DMS114 treated with DMSO at 0.1 percent for 48 hours (cell line): ENCODE data around the gene BIRC5.
"Not testable (repeated sequence)": the region's sequence is repeated elsewhere in the genome, so short reads cannot be mapped to it uniquely, and the experiment has no call there.

Source experiments
- DNase-seq: peaks from one replicate; lab custom pipeline; 2025; ENCODE audit not compliant: unreplicated experiment; lab: John Stamatoyannopoulos, UW

Gene BIRC5

DNA sequence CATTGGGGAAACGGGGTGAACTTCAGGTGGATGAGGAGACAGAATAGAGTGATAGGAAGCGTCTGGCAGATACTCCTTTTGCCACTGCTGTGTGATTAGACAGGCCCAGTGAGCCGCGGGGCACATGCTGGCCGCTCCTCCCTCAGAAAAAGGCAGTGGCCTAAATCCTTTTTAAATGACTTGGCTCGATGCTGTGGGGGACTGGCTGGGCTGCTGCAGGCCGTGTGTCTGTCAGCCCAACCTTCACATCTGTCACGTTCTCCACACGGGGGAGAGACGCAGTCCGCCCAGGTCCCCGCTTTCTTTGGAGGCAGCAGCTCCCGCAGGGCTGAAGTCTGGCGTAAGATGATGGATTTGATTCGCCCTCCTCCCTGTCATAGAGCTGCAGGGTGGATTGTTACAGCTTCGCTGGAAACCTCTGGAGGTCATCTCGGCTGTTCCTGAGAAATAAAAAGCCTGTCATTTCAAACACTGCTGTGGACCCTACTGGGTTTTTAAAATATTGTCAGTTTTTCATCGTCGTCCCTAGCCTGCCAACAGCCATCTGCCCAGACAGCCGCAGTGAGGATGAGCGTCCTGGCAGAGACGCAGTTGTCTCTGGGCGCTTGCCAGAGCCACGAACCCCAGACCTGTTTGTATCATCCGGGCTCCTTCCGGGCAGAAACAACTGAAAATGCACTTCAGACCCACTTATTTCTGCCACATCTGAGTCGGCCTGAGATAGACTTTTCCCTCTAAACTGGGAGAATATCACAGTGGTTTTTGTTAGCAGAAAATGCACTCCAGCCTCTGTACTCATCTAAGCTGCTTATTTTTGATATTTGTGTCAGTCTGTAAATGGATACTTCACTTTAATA, 10.4 kb downstream of the BIRC5 start:
- no peak for DNase-seq

DNA sequence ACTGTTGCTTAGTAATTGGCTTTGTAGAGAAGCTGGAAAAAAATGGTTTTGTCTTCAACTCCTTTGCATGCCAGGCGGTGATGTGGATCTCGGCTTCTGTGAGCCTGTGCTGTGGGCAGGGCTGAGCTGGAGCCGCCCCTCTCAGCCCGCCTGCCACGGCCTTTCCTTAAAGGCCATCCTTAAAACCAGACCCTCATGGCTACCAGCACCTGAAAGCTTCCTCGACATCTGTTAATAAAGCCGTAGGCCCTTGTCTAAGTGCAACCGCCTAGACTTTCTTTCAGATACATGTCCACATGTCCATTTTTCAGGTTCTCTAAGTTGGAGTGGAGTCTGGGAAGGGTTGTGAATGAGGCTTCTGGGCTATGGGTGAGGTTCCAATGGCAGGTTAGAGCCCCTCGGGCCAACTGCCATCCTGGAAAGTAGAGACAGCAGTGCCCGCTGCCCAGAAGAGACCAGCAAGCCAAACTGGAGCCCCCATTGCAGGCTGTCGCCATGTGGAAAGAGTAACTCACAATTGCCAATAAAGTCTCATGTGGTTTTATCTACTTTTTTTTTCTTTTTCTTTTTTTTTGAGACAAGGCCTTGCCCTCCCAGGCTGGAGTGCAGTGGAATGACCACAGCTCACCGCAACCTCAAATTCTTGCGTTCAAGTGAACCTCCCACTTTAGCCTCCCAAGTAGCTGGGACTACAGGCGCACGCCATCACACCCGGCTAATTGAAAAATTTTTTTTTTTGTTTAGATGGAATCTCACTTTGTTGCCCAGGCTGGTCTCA, 11.2 kb downstream of the BIRC5 start:
- DNase-seq, result no peak

GRCh38 chr17:78226055-78226758, 12.2 kb downstream of the BIRC5 start:
- no peak for DNase-seq

DNA sequence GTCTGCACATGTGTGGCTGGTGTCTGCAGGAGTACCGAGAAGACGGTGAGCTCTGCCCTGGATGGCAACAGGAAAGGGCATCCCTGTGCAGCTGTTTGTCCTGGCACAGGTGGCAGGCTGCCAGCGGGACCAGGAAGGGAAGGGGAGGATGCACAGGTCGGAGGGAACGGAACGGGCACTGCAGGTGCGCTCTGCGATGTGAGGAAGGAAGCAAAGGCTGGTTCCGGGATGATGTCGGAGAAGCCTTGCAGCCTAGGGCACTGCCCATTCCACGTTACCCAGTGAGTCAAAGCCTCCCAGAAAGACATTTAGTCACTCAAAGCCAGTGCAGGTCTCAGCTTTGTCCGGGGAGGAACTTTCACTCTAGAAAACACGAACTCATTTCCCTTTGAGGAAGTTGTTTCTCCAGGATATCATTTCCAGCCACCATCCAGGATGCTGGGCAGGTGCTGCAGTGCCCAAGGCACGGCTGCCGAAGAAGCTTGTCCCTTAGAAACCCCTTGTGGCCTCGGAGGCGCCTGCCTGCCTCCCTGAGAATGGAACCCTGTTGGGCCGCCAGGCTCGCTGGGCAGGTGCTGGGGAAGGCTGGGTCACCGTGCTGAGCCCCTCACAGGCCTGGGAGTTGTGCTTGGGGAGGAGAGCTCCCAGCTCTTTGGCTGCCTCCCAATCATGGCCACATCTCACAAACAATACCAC, 12.9 kb downstream of the BIRC5 start:
- no peak for DNase-seq

GRCh38 chr17:78227455-78227916, 13.4 kb downstream of the BIRC5 start:
- DNase-seq, result no peak

DNA sequence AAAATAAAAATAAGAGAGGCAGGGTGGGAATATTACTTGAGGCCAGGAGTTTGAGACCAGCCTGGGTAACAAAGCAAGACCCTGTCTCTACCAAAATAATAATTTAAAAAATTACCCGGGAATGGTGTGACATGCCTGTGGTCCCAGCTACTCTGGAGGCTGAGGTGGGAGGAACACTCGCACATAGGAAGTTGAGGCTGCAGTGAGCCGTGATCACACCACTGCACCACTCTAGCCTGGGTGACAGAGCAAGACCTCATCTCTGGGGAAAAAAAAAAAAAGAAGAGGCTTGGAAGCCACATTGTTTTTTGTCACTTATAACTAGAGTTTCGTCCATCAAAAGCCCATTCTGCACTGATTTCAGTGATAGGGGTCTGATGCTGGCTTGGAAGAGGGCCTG, 14.1 kb downstream of the BIRC5 start:
- no peak for DNase-seq

DNA sequence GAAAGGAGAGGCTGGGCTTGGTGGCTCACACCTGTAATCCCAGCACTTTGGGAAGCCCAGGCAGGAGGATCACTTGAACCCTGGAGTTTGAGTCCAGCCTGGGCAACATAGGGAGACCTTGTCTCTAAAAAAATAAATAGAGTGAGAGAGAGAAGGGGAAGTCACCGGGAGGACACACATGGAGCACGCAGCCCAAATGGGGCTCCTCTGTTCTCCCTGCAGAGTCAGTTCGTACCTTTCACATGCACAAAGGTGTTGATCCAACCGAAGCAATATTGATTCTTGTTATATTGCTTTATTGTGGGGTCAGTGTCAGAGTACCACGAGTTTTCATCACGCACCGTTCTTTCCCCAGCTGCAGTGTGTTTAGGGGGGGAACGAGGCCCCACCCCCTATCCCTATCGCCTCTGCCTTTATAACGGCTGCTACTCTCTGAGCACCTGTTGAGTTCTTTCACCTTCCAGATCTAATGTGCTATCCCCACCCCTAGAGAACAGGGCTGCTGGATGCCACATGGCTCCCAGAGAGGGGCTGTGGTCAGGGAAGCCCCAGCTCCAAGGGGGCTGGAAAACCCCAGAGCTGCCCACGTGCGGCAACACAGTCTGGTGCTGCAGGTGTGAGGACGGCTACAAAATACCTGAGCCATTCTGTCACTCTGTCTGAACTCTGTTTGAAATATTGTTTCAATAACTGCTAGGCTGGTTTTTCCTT, 16.4 kb downstream of the BIRC5 start:
- DNase-seq, result no peak

GRCh38 chr17:78230996-78231935, 17.2 kb downstream of the BIRC5 start, which contains the start of gene TMEM235:
TMEM235 (plus strand) TSS chr17:78231631; CDS start chr17:78232024, 393 bp downstream.
- DNase-seq, result no peak

GRCh38 chr17:78231991-78232858, 18.2 kb downstream of the BIRC5 start:
- DNase-seq, result no peak

DNA sequence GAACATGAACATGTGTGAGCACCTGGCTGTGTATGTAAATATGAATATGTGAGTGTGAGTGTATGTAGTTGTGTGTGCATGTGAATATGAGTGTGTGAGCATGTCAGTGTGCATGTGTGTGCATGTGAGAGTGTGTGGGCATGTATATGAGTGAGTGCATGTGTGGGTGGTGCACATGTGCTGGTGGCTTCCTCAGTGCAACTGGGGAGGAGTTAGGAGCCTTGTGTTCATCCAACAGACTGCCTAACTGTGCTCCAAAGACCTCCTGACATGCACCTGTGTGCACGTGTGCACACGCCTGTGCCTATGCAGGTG, 18.8 kb downstream of the BIRC5 start:
- no peak for DNase-seq

- DNase-seq, result no peak
Observed at GRCh38 chr17:78233678-78234077, 19.6 kb downstream of the BIRC5 start.

DNA sequence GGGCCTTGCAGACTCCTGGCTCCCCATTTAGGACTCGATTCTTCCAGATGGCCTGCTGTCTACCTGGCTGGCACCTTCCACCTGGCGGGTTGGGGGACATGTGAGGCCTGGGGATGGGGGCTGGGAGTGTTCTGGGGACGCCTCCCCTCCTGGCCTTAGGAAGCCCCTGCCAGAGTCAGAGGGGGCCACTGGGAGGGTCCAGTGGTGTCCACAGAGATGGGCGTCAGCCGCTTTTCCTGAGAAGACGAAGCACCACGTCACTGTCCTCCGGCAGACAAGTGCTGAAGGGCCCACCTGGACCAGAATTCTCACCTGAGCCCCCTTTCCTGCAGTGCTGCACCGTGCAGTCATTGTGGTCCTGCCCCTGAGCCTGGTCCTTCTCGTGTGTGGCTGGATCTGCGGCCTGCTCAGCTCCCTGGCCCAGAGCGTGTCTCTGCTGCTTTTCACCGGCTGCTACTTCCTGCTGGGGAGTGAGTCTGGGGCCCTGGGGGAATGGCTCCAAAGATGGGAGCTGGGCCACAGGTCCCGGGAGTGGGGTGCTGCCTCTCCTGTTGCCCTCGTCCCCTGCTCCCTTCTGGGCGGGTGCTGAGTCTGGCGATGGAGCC, 20.3 kb downstream of the BIRC5 start:
- DNase-seq, result no peak

GRCh38 chr17:78235022-78235421, 21.0 kb downstream of the BIRC5 start:
- not testable (repeated sequence) for DNase-seq

DNA sequence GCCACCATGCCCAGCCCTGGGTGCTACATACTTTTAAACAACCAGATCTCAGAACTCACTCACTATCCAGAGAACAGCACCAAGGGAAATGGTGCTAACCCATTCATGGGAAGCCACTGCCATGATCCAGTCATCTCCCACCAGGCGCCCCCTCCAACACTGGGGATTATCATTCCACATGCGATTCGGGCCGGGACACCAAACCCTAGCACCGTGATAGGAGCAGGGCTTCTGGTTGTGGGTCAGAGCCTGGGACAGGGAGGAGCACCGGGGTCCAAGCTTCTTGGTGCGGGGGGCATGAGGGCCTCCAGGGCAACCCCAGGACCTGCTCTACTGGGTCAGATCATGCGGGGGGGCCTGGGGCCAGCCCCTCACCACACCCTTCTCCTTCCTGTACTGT, 21.8 kb downstream of the BIRC5 start:
- no peak for DNase-seq

GRCh38 chr17:78236362-78237127, 22.5 kb downstream of the BIRC5 start:
- DNase-seq, result no peak

DNA sequence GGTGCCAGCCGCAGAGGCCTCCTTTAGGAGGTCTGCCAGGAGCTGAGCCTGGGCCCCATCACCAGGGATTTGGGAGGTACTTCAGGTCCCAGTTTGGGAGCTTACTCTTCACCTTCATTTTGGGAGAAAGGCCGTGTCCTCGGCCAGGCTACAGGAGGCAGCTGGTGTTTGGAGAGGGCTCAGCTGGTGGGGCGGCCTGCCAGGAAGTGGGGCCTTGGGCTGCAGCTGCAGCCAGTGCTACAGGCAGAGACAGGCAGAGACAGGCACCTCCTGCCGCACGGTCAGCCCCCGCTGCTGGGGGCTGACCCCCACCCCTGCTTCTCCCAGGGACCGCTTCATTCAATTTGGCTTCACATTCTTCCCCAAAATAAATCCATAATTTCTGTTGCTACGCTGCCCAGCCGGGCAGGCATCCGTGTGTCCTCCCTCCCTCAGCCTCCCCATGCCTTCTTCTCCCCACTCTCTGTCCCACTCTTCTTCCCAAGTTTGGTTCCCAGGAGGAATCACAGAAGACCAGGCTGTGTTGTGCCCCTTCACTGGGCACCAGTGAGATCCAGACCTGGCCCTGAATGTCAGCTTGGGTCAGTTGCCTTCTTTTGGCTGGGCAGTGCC, 23.5 kb downstream of the BIRC5 start:
- DNase-seq, result no peak
